HepG2 (cell line): ENCODE measurements around the gene CFAP61.

Source experiments
- CHD2 ChIP-seq: IDR thresholded peaks from 2 replicates; pipeline ENCODE4 v1.6.1; 2011; ENCODE audit warnings: low read depth, low read length, improper control_type of control experiment
- KDM3A ChIP-seq: IDR thresholded peaks from 2 replicates; pipeline ENCODE4 v1.6.1; 2018; ENCODE audit warnings: low read depth, missing compliant biosample characterization
- MED8 ChIP-seq: sonication (generic); formaldehyde crosslinking; IDR thresholded peaks from 2 replicates; pipeline ENCODE4 v1.8.1; 2023; ENCODE audit warnings: mild to moderate bottlenecking, missing genetic modification reagents; ENCODE audit not compliant: insufficient replicate concordance
- NFE2 ChIP-seq: sonication (generic); formaldehyde crosslinking; IDR thresholded peaks from 2 replicates; pipeline ENCODE4 v1.4.0; 2020; ENCODE audit warnings: missing genetic modification reagents
- POLR2A ChIP-seq, 2 experiments: IDR thresholded peaks; 2 replicates each; pipeline ENCODE4 v1.6.1; 2011; ENCODE audit warnings: low read depth in 2 of 2, low read length in 2 of 2, mild to moderate bottlenecking in 1 of 2, moderate library complexity in 1 of 2; ENCODE audit not compliant: insufficient read depth in 1 of 2
- SMARCC2 ChIP-seq: fragments of 450-650 bp; IDR thresholded peaks from 2 replicates; pipeline ENCODE4 v1.6.1; 2017; ENCODE audit warnings: antibody characterized with exemption, mild to moderate bottlenecking
- SMARCE1 ChIP-seq: fragments of 450-650 bp; IDR thresholded peaks from 2 replicates; pipeline ENCODE4 v1.6.1; 2017; ENCODE audit warnings: borderline replicate concordance
- ZNF282 ChIP-seq: fragments of 450-650 bp; IDR thresholded peaks from 2 replicates; pipeline ENCODE4 v1.6.1; 2018; ENCODE audit not compliant: partially characterized antibody
- TF ChIP-seq, protein P1 (sequence below): sonication (generic); formaldehyde crosslinking; IDR thresholded peaks from 2 replicates; pipeline ENCODE4 v1.4.0; 2020; ENCODE audit warnings: missing genetic modification reagents, borderline replicate concordance

DNA sequence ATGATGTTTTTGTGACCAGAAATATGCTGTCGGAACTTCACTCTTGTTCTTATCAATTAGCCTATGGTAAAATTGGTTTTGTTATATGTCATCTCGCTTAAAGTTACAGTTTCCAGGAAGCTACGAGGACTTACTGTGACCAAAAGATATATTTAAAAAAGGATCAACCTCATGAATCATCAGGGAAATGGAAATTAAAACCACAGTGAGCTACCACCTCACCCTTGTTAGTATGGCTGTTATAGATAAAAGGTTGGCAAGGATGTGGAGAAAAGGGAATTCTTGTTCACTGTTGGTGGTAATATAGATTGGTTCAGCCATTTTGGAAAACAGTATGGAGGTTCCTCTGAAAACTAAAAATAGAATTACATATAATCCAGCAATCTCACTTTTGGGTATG, 301.2 kb downstream of the CFAP61 start:
- TF ChIP-seq CHD2 (no peak), KDM3A (CRISPR knock-in tag) (no peak), POLR2A (IDR thresholded peaks at IDR 0.05; ENCODE audit: insufficient read depth in 1 of 2, low read depth in 2 of 2, low read length in 2 of 2) (no peak), SMARCE1 (no peak), NFE2 (CRISPR knock-in tag) (no peak), ZNF282 (no peak), SMARCC2 (no peak), MED8 (CRISPR knock-in tag) (no peak)
- TF ChIP-seq, protein P1, sequence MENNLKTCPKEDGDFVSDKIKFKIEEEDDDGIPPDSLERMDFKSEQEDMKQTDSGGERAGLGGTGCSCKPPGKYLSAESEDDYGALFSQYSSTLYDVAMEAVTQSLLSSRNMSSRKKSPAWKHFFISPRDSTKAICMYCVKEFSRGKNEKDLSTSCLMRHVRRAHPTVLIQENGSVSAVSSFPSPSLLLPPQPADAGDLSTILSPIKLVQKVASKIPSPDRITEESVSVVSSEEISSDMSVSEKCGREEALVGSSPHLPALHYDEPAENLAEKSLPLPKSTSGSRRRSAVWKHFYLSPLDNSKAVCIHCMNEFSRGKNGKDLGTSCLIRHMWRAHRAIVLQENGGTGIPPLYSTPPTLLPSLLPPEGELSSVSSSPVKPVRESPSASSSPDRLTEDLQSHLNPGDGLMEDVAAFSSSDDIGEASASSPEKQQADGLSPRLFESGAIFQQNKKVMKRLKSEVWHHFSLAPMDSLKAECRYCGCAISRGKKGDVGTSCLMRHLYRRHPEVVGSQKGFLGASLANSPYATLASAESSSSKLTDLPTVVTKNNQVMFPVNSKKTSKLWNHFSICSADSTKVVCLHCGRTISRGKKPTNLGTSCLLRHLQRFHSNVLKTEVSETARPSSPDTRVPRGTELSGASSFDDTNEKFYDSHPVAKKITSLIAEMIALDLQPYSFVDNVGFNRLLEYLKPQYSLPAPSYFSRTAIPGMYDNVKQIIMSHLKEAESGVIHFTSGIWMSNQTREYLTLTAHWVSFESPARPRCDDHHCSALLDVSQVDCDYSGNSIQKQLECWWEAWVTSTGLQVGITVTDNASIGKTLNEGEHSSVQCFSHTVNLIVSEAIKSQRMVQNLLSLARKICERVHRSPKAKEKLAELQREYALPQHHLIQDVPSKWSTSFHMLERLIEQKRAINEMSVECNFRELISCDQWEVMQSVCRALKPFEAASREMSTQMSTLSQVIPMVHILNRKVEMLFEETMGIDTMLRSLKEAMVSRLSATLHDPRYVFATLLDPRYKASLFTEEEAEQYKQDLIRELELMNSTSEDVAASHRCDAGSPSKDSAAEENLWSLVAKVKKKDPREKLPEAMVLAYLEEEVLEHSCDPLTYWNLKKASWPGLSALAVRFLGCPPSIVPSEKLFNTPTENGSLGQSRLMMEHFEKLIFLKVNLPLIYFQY (CRISPR knock-in tag) = no peak
